Loucy (cell line): ENCODE results near the gene PROK1.
"Not testable (repeated sequence)": the region's sequence is repeated elsewhere in the genome, so short reads cannot be mapped to it uniquely, and the experiment has no call there.

ENCODE experiments used
- CTCF ChIP-seq: fragments of 200-600 bp; sonication (generic); conservative IDR thresholded peaks from 2 replicates; pipeline ENCODE4 v1.5.1; 2014; ENCODE audit warnings: mild to moderate bottlenecking, antibody characterized with exemption, low read length
- EZH2phosphoT487 ChIP-seq: fragments of 200-600 bp; IDR thresholded peaks from 2 replicates; pipeline ENCODE4 v1.6.1; 2018; ENCODE audit warnings: antibody characterized with exemption, mild to moderate bottlenecking, moderate library complexity, borderline replicate concordance

GRCh38 chr1:110437645-110438299 lies 13.2 kb upstream of the PROK1 start:
- not testable (repeated sequence) for TF ChIP-seq CTCF, EZH2phosphoT487
